Measurements from ENCODE around the gene DBF4B. TPM values are rescaled to one million over a fixed set of nuclear protein-coding genes. Genes with fewer than 3 reads are reported as not detected.

DBF4B gene
- total and polyA plus RNA-seq, 2 of the 13 experiments (the other 11 are each of a cell fraction or from before 2014, with no cell fraction given) = 11.7 to 13.2 TPM

GRCh38 chr17:44779211-44780025 lies 71.0 kb downstream of the DBF4B start (continued):
- TF ChIP-seq, protein P1, sequence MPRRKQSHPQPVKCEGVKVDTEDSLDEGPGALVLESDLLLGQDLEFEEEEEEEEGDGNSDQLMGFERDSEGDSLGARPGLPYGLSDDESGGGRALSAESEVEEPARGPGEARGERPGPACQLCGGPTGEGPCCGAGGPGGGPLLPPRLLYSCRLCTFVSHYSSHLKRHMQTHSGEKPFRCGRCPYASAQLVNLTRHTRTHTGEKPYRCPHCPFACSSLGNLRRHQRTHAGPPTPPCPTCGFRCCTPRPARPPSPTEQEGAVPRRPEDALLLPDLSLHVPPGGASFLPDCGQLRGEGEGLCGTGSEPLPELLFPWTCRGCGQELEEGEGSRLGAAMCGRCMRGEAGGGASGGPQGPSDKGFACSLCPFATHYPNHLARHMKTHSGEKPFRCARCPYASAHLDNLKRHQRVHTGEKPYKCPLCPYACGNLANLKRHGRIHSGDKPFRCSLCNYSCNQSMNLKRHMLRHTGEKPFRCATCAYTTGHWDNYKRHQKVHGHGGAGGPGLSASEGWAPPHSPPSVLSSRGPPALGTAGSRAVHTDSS (CRISPR knock-in tag; conservative IDR thresholded peaks at IDR 0.05) = no peak
- TF ChIP-seq PHB2 (IDR thresholded peaks at IDR 0.05; ENCODE audit: partially characterized antibody) (no peak), TBL1XR1 (IDR thresholded peaks at IDR 0.05; ENCODE audit: borderline replicate concordance, low read length, partially characterized antibody) (no peak), ZNF333 (CRISPR knock-in tag; IDR thresholded peaks at IDR 0.05; ENCODE audit: borderline replicate concordance) (peak; percentile 88; the same call in 1 of the 2 replicates), MAFK (conservative IDR thresholded peaks at IDR 0.05 in 1 of 2, IDR thresholded peaks at IDR 0.05 in 1 of 2; ENCODE audit: low read length in 2 of 2) (no peak), ISL2 (CRISPR knock-in tag; IDR thresholded peaks at IDR 0.05) (peak; percentile 39; the same call in 1 of the 2 replicates), FIP1L1 (IDR thresholded peaks at IDR 0.05; ENCODE audit: borderline replicate concordance, insufficient read depth, low read depth, low read length) (no peak), BATF2 (CRISPR knock-in tag; IDR thresholded peaks at IDR 0.05) (no peak), NFE2L1 (CRISPR knock-in tag; IDR thresholded peaks at IDR 0.05; ENCODE audit: borderline replicate concordance) (0 out of 2 replicates have a peak, but pooled peaks have one; percentile 8), TBX2 (CRISPR knock-in tag; IDR thresholded peaks at IDR 0.05; ENCODE audit: borderline replicate concordance) (no peak), ARID2 (CRISPR knock-in tag; IDR thresholded peaks at IDR 0.05; ENCODE audit: borderline replicate concordance) (no peak)
- TF ChIP-seq, protein P2, sequence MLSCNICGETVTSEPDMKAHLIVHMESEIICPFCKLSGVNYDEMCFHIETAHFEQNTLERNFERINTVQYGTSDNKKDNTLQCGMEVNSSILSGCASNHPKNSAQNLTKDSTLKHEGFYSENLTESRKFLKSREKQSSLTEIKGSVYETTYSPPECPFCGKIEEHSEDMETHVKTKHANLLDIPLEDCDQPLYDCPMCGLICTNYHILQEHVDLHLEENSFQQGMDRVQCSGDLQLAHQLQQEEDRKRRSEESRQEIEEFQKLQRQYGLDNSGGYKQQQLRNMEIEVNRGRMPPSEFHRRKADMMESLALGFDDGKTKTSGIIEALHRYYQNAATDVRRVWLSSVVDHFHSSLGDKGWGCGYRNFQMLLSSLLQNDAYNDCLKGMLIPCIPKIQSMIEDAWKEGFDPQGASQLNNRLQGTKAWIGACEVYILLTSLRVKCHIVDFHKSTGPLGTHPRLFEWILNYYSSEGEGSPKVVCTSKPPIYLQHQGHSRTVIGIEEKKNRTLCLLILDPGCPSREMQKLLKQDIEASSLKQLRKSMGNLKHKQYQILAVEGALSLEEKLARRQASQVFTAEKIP (CRISPR knock-in tag; IDR thresholded peaks at IDR 0.05; ENCODE audit: borderline replicate concordance) = no peak
- TF ChIP-seq, protein P3, sequence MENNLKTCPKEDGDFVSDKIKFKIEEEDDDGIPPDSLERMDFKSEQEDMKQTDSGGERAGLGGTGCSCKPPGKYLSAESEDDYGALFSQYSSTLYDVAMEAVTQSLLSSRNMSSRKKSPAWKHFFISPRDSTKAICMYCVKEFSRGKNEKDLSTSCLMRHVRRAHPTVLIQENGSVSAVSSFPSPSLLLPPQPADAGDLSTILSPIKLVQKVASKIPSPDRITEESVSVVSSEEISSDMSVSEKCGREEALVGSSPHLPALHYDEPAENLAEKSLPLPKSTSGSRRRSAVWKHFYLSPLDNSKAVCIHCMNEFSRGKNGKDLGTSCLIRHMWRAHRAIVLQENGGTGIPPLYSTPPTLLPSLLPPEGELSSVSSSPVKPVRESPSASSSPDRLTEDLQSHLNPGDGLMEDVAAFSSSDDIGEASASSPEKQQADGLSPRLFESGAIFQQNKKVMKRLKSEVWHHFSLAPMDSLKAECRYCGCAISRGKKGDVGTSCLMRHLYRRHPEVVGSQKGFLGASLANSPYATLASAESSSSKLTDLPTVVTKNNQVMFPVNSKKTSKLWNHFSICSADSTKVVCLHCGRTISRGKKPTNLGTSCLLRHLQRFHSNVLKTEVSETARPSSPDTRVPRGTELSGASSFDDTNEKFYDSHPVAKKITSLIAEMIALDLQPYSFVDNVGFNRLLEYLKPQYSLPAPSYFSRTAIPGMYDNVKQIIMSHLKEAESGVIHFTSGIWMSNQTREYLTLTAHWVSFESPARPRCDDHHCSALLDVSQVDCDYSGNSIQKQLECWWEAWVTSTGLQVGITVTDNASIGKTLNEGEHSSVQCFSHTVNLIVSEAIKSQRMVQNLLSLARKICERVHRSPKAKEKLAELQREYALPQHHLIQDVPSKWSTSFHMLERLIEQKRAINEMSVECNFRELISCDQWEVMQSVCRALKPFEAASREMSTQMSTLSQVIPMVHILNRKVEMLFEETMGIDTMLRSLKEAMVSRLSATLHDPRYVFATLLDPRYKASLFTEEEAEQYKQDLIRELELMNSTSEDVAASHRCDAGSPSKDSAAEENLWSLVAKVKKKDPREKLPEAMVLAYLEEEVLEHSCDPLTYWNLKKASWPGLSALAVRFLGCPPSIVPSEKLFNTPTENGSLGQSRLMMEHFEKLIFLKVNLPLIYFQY (CRISPR knock-in tag; IDR thresholded peaks at IDR 0.05; ENCODE audit: borderline replicate concordance) = 0 out of 2 replicates have a peak, but pooled peaks have one; percentile 35
- TF ChIP-seq, protein P4, sequence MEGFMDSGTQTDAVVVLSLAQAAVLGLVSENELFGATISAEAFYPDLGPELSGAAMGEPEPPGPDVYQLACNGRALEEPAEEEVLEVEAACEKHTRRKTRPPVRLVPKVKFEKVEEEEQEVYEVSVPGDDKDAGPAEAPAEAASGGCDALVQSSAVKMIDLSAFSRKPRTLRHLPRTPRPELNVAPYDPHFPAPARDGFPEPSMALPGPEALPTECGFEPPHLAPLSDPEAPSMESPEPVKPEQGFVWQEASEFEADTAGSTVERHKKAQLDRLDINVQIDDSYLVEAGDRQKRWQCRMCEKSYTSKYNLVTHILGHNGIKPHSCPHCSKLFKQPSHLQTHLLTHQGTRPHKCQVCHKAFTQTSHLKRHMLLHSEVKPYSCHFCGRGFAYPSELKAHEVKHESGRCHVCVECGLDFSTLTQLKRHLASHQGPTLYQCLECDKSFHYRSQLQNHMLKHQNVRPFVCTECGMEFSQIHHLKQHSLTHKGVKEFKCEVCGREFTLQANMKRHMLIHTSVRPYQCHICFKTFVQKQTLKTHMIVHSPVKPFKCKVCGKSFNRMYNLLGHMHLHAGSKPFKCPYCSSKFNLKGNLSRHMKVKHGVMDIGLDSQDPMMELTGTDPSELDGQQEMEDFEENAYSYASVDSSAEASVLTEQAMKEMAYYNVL (CRISPR knock-in tag; IDR thresholded peaks at IDR 0.05; ENCODE audit: borderline replicate concordance) = peak; percentile 85; the same call in 1 of the 2 replicates

Measured in HepG2 (cell line).